Activated CD8-positive, alpha-beta memory T cell treated with anti-CD3 and anti-CD28 coated beads, Interleukin-2, amount 50 U/mL, for 48 hours (primary cell): Measurements from ENCODE around the gene RASD1.
"Not testable (repeated sequence)": the region's sequence is repeated elsewhere in the genome, so short reads cannot be mapped to it uniquely, and the experiment has no call there.

Experiments used
- DNase-seq: peaks from one replicate; pipeline ENCODE4 v3.0.0-alpha.2; 2020

The RASD1 gene

GRCh38 chr17:17495536-17496188, 533 bp downstream of the RASD1 start:
- peak; percentile 61 for DNase-seq

GRCh38 chr17:17494870-17495535, 1.2 kb downstream of the RASD1 start:
- DNase-seq, result peak; percentile 64

GRCh38 chr17:17494499-17494869, 1.7 kb downstream of the RASD1 start:
- no peak for DNase-seq

GRCh38 chr17:17493986-17494466, 2.2 kb downstream of the RASD1 start:
- no peak for DNase-seq

- no peak for DNase-seq
Observed at GRCh38 chr17:17493249-17493985, 2.8 kb downstream of the RASD1 start.

GRCh38 chr17:17492571-17492970, 3.6 kb downstream of the RASD1 start:
- no peak for DNase-seq

GRCh38 chr17:17492085-17492484, 4.1 kb downstream of the RASD1 start:
- DNase-seq, result no peak

GRCh38 chr17:17491546-17491988, 4.6 kb downstream of the RASD1 start:
- no peak for DNase-seq

GRCh38 chr17:17491031-17491471, 5.1 kb downstream of the RASD1 start:
- no peak for DNase-seq

- no peak for DNase-seq
Observed at GRCh38 chr17:17487998-17488397, 8.2 kb downstream of the RASD1 start.

GRCh38 chr17:17486416-17486815, 9.8 kb downstream of the RASD1 start:
- DNase-seq, result not testable (repeated sequence)

GRCh38 chr17:17485420-17485819, 10.8 kb downstream of the RASD1 start:
- DNase-seq, result no peak

GRCh38 chr17:17484451-17484899, 11.7 kb downstream of the RASD1 start:
- DNase-seq, result peak; percentile 80

GRCh38 chr17:17481860-17482259, 14.3 kb downstream of the RASD1 start:
- DNase-seq, result no peak

- no peak for DNase-seq
Observed at GRCh38 chr17:17480593-17481148, 15.5 kb downstream of the RASD1 start.

GRCh38 chr17:17479209-17479608, 17.0 kb downstream of the RASD1 start:
- DNase-seq, result no peak

GRCh38 chr17:17476865-17477467, 19.2 kb downstream of the RASD1 start, which contains the start of gene MED9:
MED9 (plus strand) TSS chr17:17477000; CDS start chr17:17477042, 42 bp downstream.
- peak; percentile 99 for DNase-seq

GRCh38 chr17:17474341-17474740, 21.9 kb downstream of the RASD1 start:
- no peak for DNase-seq

GRCh38 chr17:17472333-17472920, 23.8 kb downstream of the RASD1 start:
- no peak for DNase-seq

- DNase-seq, result no peak
Observed at GRCh38 chr17:17469996-17470395, 26.2 kb downstream of the RASD1 start.

GRCh38 chr17:17469358-17469757, 26.8 kb downstream of the RASD1 start:
- DNase-seq, result no peak
